Subcutaneous abdominal adipose tissue (tissue), 5 donors: ENCODE results near the gene SGSM1.

Source experiments
- H3K27ac ChIP-seq: one replicate; pipeline ENCODE4 v1.7.0; 2013; ENCODE audit warnings: low read depth, mild to moderate bottlenecking, inconsistent platforms, low read length, moderate library complexity
- H3K27me3 ChIP-seq, 5 donors: one replicate each; pipeline ENCODE4 v1.7.0; 2013; ENCODE audit warnings: low read length in 5 of 5, inconsistent platforms in 1 of 5; ENCODE audit not compliant: control insufficient read depth in 5 of 5, insufficient read depth in 4 of 5
- H3K36me3 ChIP-seq, 5 donors: one replicate each; pipeline ENCODE4 v1.7.0; 2013; ENCODE audit warnings: low read length in 5 of 5; ENCODE audit not compliant: control insufficient read depth in 5 of 5, insufficient read depth in 5 of 5
- H3K4me1 ChIP-seq, 5 donors: one replicate each; pipeline ENCODE4 v1.7.0; 2013; ENCODE audit warnings: low read length in 5 of 5, mild to moderate bottlenecking in 3 of 5, moderate library complexity in 1 of 5; ENCODE audit not compliant: control insufficient read depth in 5 of 5, insufficient read depth in 5 of 5
- H3K4me3 ChIP-seq, 5 donors: one replicate each; pipeline ENCODE4 v1.7.0; 2013; ENCODE audit warnings: low read length in 5 of 5, low read depth in 1 of 5
- H3K9ac ChIP-seq, 5 donors: one replicate each; pipeline ENCODE4 v1.7.0; 2013; ENCODE audit warnings: low read length in 5 of 5, mild to moderate bottlenecking in 4 of 5, moderate library complexity in 3 of 5
- H3K9me3 ChIP-seq, 5 donors: one replicate each; pipeline ENCODE4 v1.7.0; 2013; ENCODE audit warnings: low read length in 5 of 5; ENCODE audit not compliant: control insufficient read depth in 5 of 5
- donor health status: healthy.
- donor health status: healthy.
- donor health status: healthy.
- donor health status: healthy.
- donor health status: healthy.

SGSM1 gene

DNA sequence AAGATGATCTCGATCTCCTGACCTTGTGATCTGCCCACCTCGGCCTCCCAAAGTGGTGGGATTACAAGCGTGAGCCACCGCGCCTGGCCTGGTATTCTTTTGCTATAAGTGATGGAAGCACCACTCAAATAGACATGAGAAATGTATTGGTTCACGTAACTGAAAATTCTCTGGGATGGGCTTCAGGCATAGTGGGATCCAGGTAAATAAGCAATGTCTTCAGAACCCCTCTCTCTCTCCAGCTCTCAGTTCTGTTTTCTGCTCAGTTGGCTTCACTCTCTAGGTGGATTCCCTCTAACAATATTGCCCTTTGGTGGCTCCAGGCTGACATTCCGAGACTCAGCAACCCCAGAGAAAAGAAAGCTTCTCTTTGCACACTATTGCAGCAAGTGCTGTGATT is 141.4 kb downstream of the SGSM1 start:
- Histone ChIP-seq H3K9me3 (no peaks in the 10 kb centered on the region), H3K4me1 (peaks cover 0 to 8% (median 6%) of the 10 kb centered on the region in 5 donors), H3K9ac (no peak overlapping the region), H3K36me3 (no peaks in the 10 kb centered on the region), H3K4me3 (no peak overlapping the region), H3K27me3 (peaks cover 6 to 25% (median 15%) of the 10 kb centered on the region in 5 donors), H3K27ac (no peak overlapping the region)

DNA sequence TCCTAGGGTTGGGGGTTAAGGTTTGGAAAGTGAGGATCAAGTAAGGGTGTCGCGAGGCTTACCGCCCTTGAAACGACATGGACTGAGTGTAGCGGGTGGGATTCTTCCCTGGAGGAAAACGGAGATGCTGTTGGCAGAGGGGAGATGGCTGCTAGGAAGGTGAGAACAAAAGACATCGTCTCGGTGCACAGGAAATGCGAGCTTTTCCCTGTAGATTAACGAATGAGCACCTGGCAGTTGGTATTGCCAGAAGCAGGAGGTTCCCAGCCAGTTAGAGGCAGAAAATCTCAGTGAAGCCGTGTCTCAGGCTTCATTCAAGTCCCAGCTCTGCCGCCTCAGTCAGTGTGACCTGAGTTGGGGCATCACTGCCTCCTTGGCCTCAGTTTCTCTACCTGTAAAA is 141.9 kb downstream of the SGSM1 start:
- no peak overlapping the region for H3K27ac ChIP-seq
- H3K27me3 ChIP-seq = peaks cover 6 to 25% (median 15%) of the 10 kb centered on the region in 5 donors
- H3K4me1 ChIP-seq = peaks cover 0 to 11% (median 9%) of the 10 kb centered on the region in 5 donors

DNA sequence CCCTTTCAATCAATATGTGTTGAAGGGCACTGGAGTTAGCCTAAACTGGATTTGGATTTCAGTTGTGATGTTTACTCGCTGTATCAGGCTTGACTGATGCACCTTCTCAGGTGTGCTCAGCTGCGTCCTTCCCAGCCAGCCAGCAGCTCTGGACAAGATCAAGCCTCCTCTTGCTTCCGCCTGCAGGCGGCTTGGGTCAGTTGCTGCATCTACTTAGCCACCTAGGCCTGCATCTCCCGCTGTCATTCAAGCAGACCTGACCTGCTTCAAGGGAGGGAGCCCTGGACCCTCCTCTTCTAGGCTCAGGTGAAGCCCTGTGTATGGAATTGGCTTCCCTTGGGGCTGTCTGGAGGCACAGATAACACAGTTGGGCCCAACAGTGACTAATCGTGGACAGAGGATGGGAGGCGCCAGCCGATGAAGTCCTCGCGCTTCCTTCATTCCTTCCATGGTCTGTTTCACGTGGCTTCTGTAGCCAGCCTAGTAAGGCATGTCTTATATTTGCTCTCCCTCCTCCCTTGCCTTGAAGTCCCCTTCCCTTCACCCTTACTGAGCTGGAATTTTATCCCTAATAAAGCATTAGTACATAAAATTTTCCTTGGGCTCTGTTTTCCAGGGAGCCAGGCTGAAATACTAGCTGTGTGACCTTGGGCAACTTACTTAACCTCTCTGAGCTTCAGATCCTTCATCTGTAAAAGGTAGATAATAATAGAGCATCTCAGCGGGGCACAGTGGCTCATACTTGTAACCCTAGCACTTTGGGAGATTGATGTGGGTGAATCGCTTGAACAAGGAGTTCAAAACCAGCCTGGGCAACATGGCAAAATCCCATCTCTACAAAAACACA is 142.6 kb downstream of the SGSM1 start:
- Histone ChIP-seq H3K36me3 (no peaks in the 10 kb centered on the region), H3K27me3 (peaks cover 6 to 25% (median 15%) of the 10 kb centered on the region in 5 donors), H3K27ac (no peak overlapping the region), H3K4me3 (no peak overlapping the region), H3K9ac (no peak overlapping the region), H3K4me1 (peaks cover 0 to 18% (median 16%) of the 10 kb centered on the region in 5 donors), H3K9me3 (no peaks in the 10 kb centered on the region)

More for the DNA sequence above, 141.9 kb downstream of the SGSM1 start:
- H3K36me3 ChIP-seq = no peaks in the 10 kb centered on the region
- H3K9me3 ChIP-seq = no peaks in the 10 kb centered on the region
- H3K9ac ChIP-seq = no peak overlapping the region
- no peak overlapping the region for H3K4me3 ChIP-seq

DNA sequence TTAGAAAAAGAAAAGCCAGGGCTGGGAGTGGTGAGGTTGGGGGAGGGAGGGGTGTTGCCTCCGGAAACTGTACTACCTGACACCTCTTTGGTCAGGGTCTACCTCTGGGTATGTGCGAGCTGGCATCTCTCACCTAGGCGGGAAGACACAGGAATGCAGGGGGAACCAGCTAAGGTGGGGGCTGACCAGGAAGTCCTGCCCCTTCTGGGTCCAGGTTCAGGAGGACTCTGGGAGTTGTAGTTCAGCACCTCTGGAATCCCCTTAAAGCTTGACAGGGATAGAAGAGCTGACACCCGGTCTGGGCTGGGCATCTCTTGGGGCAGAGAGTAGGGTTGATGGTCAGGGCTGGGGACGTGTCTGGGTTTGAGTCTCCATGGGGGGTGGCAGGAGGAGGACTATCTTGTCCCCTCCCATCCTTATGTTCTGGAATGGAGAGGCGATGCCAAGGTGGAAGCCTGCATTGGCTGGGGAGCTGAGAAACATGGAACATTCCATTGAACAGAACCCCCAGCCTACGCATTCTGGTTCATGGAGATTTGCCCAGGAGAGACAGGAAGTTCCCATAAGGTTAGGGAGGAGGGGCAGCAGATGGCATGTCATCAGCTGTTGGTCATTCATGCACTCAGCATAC is 144.4 kb downstream of the SGSM1 start:
- H3K36me3 ChIP-seq = no peaks in the 10 kb centered on the region
- H3K27ac ChIP-seq = no peak overlapping the region
- H3K4me3 ChIP-seq = no peak overlapping the region
- H3K9ac ChIP-seq = no peak overlapping the region
- peaks cover 6 to 25% (median 15%) of the 10 kb centered on the region in 5 donors for H3K27me3 ChIP-seq
- peaks cover 0 to 27% (median 23%) of the 10 kb centered on the region in 5 donors for H3K4me1 ChIP-seq
- no peaks in the 10 kb centered on the region for H3K9me3 ChIP-seq

DNA sequence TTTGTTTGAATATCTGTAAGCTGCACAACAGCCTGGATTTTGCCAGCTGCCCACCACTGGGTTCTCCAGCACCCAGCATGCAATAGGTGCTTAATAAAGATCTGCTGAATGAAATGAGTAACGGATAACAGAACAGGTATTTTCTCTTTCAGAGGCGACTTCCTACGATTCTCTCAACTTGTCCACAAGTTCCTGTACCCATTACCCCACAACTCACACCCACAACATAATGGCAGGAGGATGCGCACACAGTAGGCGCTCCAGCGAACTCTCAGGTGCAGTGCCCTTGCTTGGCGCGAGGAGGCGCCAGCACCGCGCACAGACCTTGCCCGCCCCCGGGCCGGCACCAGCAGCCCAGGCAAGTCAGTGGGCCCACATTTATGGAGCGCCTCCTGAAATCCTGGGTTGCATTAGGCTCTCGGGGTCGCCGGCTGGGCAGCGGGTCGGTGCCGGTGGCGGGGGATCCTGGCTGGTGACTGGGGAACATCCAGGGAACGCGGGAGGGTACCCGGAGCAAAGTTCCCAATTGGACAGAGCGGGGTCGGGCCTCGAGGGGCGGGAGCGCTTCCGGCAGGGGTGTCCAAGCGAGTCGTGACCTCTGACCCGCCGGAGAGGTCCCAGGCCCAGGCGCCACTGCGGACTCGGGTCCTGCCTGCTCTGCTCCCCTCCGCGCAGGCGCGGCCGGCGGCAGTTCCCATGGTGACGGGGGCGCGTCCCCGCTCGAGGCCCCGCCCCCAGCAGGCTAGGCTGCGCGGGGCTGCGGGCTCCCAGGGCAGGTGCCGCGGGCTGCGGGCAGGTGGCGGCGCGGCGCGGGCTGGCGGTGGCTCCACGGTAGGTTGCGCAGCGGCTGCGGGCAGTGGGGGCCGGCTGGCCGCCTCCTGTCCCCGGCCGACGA is 146.2 kb downstream of the SGSM1 start, which contains the start of gene KIAA1671:
TSS of gene KIAA1671 (plus strand) at position 775 of the 895 bp plus-strand sequence. CDS start 75,284 bp downstream, outside the sequence.
- H3K4me3 ChIP-seq = peak within 1 kb of the TSS; percentile 71 to 85 (median 83)
- H3K9ac ChIP-seq = peak within 1 kb of the TSS; percentile 58 to 87 (median 69)
- peaks cover 6 to 22% (median 15%) of the 10 kb centered on the region in 5 donors for H3K27me3 ChIP-seq
- H3K36me3 ChIP-seq = no peaks in the 10 kb centered on the region
- H3K27ac ChIP-seq = peak within 1 kb of the TSS; percentile 84
- H3K4me1 ChIP-seq = peaks cover 0 to 27% (median 23%) of the 10 kb centered on the region in 5 donors
- H3K9me3 ChIP-seq = no peaks in the 10 kb centered on the region

DNA sequence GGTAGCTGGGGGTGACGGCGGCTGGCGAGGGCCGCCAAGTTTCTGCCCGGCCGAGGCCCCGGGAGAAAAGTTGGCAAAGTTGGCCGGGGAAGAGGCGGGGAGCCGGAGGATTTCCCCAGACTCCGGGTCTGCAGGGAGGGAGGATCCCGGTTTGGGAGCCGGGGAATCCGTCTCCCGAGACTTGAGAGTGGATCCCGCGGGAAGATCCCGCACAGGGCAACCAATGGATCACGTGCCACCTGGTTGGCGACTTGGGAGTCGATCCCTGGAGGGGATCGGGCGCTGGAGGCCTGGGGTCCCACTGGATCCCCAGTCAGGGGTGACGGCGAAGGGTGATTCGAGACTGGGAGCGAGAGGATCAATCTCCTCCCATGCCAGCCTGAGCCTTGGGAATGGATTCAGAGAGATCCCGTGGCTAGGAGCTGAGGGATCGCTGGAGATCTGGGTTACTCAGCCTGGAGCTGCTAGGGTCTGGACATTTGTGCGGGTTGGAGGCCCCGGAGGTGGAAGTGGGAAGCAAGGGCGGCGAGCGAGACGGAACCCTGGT is 146.9 kb downstream of the SGSM1 start:
- H3K36me3 ChIP-seq = no peaks in the 10 kb centered on the region
- H3K9me3 ChIP-seq = no peaks in the 10 kb centered on the region
- H3K4me1 ChIP-seq = peaks cover 0 to 27% (median 23%) of the 10 kb centered on the region in 5 donors
- H3K4me3 ChIP-seq = peak overlapping the region; percentile 71 to 85 (median 83)
- peaks cover 3 to 15% (median 13%) of the 10 kb centered on the region in 5 donors for H3K27me3 ChIP-seq
- H3K27ac ChIP-seq = peak overlapping the region; percentile 84
- H3K9ac ChIP-seq = peak overlapping the region; percentile 58 to 87 (median 69)

DNA sequence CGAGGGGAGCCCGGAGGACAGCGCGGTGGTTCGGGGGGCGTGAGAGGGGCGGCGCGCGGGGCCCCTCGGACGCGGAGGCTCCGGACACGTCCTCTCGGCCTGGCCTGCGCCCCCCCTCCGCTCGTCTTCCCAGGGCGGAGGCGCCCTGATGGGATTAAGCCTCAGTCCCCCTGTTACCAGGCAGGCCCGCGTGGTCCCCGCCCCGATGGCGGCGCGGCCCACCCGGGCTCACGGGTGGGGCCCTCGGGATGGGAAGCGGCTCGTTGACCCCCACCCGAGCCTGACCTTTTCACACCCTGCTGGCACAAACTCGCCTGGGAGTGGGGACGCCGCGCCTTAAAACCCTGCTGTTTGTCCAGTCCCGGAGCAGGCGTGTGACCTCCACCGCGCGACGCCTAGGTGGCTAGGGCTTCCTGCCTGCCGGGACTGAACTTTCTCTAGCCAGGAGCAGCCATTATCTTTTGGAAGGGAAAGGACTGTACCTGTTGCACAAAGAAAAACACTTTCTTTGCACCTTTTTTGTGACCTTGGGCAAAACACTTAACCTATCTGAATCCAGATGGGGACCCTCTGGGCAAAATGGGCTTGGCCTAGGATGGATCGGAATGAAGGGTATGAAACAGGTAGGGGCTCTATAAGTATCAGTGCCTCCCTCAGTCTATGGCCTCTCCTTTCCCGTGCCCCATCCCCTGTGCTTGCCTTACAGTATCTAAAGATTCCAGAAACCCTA is 147.5 kb downstream of the SGSM1 start:
- Histone ChIP-seq H3K9ac (peak overlapping the region; percentile 58 to 87 (median 69)), H3K4me1 (peaks cover 0 to 27% (median 23%) of the 10 kb centered on the region in 5 donors), H3K36me3 (no peaks in the 10 kb centered on the region), H3K9me3 (no peaks in the 10 kb centered on the region), H3K27me3 (peaks cover 2 to 9% (median 7%) of the 10 kb centered on the region in 5 donors), H3K4me3 (peak overlapping the region in 4 of 5 donors; percentile 81 to 85 (median 84)), H3K27ac (peak overlapping the region; percentile 84)

DNA sequence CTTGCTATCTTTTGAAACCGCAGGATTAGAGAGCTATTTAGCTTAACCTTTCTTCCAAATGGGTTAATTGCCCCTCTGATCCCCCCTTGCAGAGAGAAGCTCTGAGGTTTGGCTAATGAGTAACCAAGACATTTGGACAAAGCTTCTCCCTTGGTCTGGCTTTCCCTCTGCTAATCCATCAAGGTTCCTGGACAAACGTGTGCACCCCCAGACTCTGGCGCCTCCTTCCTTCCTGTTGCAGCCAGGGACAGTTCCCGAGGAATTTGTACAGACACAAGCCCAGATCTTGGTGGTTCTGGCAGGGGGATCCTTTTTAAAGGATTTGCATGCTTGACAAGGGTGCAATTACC is 148.1 kb downstream of the SGSM1 start:
- H3K27me3 ChIP-seq = peaks cover 2 to 7% (median 6%) of the 10 kb centered on the region in 5 donors
- no peaks in the 10 kb centered on the region for H3K36me3 ChIP-seq
- peak overlapping the region in 1 of 5 donors; percentile 87 for H3K9ac ChIP-seq
- H3K4me1 ChIP-seq = peaks cover 0 to 27% (median 23%) of the 10 kb centered on the region in 5 donors
- H3K9me3 ChIP-seq = no peaks in the 10 kb centered on the region
- H3K27ac ChIP-seq = peak overlapping the region; percentile 84
- H3K4me3 ChIP-seq = peak overlapping the region in 3 of 5 donors; percentile 81 to 85 (median 83)

DNA sequence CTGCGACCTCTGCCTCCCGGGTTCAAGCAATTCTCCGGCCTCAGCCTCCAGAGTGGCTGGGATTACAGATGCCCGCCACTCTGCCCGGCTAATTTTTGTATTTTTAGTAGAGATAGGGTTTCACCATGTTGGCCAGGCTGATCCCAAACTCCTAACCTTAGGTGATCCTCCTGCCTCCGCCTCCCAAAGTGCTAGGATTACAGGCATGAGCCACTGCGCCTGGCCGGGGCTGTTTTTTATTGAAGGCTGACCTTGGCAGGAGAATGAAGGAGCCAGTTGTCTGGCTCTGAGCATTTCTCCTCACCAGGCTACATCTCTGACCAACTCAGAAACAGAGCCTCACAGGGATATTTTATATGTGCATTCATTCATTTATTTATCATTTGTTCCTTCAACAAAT is 148.8 kb downstream of the SGSM1 start:
- Histone ChIP-seq H3K27me3 (peaks cover 0 to 7% (median 6%) of the 10 kb centered on the region in 5 donors), H3K4me1 (peaks cover 0 to 27% (median 23%) of the 10 kb centered on the region in 5 donors), H3K9ac (no peak overlapping the region), H3K9me3 (no peaks in the 10 kb centered on the region), H3K27ac (no peak overlapping the region), H3K4me3 (no peak overlapping the region), H3K36me3 (no peaks in the 10 kb centered on the region)
